SK-N-MC (cell line): ENCODE measurements around the gene BAK1.

Experiments used
- EZH2 ChIP-seq: fragments of 200-600 bp; sonication (generic); IDR thresholded peaks from one replicate; pipeline ENCODE4 v1.6.1; 2017; ENCODE audit warnings: antibody characterized with exemption
- FOXP2 ChIP-seq: optimal IDR thresholded peaks from 2 replicates; pipeline ENCODE3; 2011; ENCODE audit warnings: mild to moderate bottlenecking, moderate library complexity; ENCODE audit not compliant: insufficient read depth; ENCODE audit errors: extremely low read length, control extremely low read depth
- POLR2AphosphoS5 ChIP-seq: IDR thresholded peaks from 2 replicates; pipeline ENCODE4 v1.6.1; 2012; ENCODE audit warnings: mild to moderate bottlenecking, low read depth, low read length, borderline replicate concordance

DNA sequence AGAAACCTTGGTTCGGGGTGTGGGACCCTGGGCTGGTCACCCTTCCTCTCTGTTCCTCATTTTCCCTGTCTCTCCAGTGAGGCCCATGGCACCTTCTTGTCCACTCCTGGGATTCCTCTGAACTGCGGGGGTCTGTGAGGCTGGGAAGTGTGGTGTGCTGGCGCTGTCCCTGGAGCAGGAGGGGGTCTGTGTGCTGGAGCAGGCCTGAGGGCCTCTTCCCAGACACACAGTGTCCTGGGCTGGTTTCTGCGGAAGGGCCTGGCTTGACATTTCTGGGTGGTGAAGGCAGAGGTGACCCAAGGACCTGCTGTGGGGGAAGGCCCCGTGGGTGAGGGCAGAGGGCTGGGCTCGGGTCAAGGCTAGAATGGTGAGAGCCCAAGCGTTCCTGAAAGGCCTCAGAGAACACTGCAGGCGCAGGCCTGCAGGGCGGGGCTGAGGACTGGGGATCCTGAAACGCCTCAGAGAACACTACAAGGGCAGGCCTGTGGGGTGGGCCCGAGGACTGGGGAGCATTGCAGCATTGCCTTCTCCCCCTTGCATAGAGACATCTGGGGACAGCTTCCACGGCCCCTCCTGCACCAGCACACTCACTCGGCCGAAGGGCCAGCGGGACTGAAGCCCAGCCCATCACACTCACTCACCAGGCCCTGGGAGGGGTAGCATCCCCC lies 10.6 kb upstream of the BAK1 start:
- no peak for TF ChIP-seq POLR2AphosphoS5
- TF ChIP-seq EZH2, result no peak
- TF ChIP-seq FOXP2, result no peak
